ENCODE measurements around the gene FOXN3. TPM values are rescaled to one million over a fixed set of nuclear protein-coding genes. Genes with fewer than 3 reads are reported as not detected.
A peak's percentile ranks its signal among the peaks of the same experiment; 100 is the strongest.

The FOXN3 gene
- total and polyA plus RNA-seq, 10 of the 15 experiments (the other 5 are each of a cell fraction or from before 2014, with no cell fraction given): 4.5 to 68.9 (median 29.7) TPM

DNA sequence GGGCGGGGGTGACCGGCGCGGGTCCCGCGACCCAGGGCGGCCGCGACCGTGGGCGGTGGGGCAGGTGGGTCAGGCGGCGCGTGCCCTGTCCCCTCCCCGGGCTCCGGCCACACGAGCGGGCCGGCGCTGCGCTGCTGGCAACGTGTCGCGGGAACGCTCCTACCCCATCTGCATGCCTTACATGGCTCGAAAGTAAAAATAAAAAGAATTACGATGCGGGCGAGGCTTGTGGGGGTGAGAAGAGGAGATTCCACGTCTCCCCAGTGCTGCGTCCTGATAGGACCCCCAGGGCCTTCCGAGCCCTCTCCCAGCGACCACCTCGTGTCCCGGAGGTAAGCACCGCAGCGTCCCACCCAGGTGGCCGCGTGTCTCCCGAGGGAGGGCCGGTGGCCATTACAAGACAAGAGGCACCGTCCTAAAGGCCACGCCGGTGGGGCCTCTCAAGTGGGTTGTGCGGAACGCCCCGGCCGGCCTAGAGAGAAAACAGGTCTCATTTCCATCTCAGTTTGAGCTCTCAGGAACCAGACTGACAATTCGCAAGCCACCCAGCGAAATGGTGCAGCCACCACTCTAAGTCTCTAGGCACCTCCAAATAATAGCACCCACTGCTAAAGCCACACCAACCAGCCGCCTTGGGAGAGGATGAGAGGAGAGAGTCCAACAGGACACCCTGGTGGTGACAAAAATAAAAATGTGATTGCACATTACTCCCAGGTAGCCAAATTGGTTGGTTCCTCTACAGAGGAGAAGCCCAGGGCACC, 612 bp upstream of the FOXN3 start (continued):
- TF ChIP-seq, protein P1, sequence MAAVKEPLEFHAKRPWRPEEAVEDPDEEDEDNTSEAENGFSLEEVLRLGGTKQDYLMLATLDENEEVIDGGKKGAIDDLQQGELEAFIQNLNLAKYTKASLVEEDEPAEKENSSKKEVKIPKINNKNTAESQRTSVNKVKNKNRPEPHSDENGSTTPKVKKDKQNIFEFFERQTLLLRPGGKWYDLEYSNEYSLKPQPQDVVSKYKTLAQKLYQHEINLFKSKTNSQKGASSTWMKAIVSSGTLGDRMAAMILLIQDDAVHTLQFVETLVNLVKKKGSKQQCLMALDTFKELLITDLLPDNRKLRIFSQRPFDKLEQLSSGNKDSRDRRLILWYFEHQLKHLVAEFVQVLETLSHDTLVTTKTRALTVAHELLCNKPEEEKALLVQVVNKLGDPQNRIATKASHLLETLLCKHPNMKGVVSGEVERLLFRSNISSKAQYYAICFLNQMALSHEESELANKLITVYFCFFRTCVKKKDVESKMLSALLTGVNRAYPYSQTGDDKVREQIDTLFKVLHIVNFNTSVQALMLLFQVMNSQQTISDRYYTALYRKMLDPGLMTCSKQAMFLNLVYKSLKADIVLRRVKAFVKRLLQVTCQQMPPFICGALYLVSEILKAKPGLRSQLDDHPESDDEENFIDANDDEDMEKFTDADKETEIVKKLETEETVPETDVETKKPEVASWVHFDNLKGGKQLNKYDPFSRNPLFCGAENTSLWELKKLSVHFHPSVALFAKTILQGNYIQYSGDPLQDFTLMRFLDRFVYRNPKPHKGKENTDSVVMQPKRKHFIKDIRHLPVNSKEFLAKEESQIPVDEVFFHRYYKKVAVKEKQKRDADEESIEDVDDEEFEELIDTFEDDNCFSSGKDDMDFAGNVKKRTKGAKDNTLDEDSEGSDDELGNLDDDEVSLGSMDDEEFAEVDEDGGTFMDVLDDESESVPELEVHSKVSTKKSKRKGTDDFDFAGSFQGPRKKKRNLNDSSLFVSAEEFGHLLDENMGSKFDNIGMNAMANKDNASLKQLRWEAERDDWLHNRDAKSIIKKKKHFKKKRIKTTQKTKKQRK (IDR thresholded peaks at IDR 0.05; ENCODE audit: low read depth, low read length): no peak
- TF ChIP-seq, protein P2, sequence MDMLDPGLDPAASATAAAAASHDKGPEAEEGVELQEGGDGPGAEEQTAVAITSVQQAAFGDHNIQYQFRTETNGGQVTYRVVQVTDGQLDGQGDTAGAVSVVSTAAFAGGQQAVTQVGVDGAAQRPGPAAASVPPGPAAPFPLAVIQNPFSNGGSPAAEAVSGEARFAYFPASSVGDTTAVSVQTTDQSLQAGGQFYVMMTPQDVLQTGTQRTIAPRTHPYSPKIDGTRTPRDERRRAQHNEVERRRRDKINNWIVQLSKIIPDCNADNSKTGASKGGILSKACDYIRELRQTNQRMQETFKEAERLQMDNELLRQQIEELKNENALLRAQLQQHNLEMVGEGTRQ (IDR thresholded peaks at IDR 0.05; ENCODE audit: borderline replicate concordance, low read depth, low read length): no peak
- TF ChIP-seq FOS (IDR thresholded peaks at IDR 0.05; ENCODE audit: borderline replicate concordance, extremely low read depth, insufficient read length): no peak
- TF ChIP-seq, protein P3, sequence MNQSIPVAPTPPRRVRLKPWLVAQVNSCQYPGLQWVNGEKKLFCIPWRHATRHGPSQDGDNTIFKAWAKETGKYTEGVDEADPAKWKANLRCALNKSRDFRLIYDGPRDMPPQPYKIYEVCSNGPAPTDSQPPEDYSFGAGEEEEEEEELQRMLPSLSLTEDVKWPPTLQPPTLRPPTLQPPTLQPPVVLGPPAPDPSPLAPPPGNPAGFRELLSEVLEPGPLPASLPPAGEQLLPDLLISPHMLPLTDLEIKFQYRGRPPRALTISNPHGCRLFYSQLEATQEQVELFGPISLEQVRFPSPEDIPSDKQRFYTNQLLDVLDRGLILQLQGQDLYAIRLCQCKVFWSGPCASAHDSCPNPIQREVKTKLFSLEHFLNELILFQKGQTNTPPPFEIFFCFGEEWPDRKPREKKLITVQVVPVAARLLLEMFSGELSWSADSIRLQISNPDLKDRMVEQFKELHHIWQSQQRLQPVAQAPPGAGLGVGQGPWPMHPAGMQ (IDR thresholded peaks at IDR 0.05; ENCODE audit: borderline replicate concordance): no peak
- peak; percentile 70; the same call in 1 of the 2 replicates for TF ChIP-seq POLR2A (IDR thresholded peaks at IDR 0.05; ENCODE audit: low read depth, low read length)
- TF ChIP-seq, protein P4, sequence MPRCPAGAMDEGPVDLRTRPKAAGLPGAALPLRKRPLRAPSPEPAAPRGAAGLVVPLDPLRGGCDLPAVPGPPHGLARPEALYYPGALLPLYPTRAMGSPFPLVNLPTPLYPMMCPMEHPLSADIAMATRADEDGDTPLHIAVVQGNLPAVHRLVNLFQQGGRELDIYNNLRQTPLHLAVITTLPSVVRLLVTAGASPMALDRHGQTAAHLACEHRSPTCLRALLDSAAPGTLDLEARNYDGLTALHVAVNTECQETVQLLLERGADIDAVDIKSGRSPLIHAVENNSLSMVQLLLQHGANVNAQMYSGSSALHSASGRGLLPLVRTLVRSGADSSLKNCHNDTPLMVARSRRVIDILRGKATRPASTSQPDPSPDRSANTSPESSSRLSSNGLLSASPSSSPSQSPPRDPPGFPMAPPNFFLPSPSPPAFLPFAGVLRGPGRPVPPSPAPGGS (IDR thresholded peaks at IDR 0.05; ENCODE audit: borderline replicate concordance, insufficient read depth, low read depth, low read length, poor library complexity, severe bottlenecking): no peak
- no peak for TF ChIP-seq HDAC2 (IDR thresholded peaks at IDR 0.05)
- TF ChIP-seq, protein P5, sequence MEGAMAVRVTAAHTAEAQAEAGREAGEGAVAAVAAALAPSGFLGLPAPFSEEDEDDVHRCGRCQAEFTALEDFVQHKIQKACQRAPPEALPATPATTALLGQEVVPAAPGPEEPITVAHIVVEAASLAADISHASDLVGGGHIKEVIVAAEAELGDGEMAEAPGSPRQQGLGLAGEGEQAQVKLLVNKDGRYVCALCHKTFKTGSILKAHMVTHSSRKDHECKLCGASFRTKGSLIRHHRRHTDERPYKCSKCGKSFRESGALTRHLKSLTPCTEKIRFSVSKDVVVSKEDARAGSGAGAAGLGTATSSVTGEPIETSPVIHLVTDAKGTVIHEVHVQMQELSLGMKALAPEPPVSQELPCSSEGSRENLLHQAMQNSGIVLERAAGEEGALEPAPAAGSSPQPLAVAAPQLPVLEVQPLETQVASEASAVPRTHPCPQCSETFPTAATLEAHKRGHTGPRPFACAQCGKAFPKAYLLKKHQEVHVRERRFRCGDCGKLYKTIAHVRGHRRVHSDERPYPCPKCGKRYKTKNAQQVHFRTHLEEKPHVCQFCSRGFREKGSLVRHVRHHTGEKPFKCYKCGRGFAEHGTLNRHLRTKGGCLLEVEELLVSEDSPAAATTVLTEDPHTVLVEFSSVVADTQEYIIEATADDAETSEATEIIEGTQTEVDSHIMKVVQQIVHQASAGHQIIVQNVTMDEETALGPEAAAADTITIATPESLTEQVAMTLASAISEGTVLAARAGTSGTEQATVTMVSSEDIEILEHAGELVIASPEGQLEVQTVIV (IDR thresholded peaks at IDR 0.05; ENCODE audit: borderline replicate concordance, partially characterized antibody): no peak
- TF ChIP-seq BACH1 (IDR thresholded peaks at IDR 0.05; ENCODE audit: borderline replicate concordance): no peak; the same call in 1 of the 2 replicates
- TF ChIP-seq, protein P6, sequence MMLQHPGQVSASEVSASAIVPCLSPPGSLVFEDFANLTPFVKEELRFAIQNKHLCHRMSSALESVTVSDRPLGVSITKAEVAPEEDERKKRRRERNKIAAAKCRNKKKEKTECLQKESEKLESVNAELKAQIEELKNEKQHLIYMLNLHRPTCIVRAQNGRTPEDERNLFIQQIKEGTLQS (IDR thresholded peaks at IDR 0.05; ENCODE audit: borderline replicate concordance, extremely low read depth, low read depth, low read length): no peak
- no peak for TF ChIP-seq SP1 (IDR thresholded peaks at IDR 0.05; ENCODE audit: low read depth, low read length)
- TF ChIP-seq ZNF384 (IDR thresholded peaks at IDR 0.05; ENCODE audit: borderline replicate concordance, low read depth, low read length): no peak
- no peak for TF ChIP-seq CHD2 (IDR thresholded peaks at IDR 0.05; ENCODE audit: borderline replicate concordance, low read depth, low read length)
- peak; percentile 64 for TF ChIP-seq MEF2B (IDR thresholded peaks at IDR 0.05; ENCODE audit: partially characterized antibody, poor library complexity, severe bottlenecking)
